HL-60/S4 treated with phorbol 12-myristate 13-acetate at 8.2 ng/mL for 4 days and 3 days (cell line): ENCODE measurements around the gene PEDS1.
"Not testable (repeated sequence)": the region's sequence is repeated elsewhere in the genome, so short reads cannot be mapped to it uniquely, and the experiment has no call there.

ENCODE experiments used
- in situ Hi-C: fragments of 300-500 bp; cut with MboI; formaldehyde crosslinking; loops from 2 replicates; pipeline ENCODE4 v1.15.0; 2022; ENCODE audit warnings: low sequenced_read_pairs

Gene PEDS1

GRCh38 chr20:50137702-50138101, 15.8 kb downstream of the PEDS1 start:
- in situ Hi-C loops, result not testable (repeated sequence)

GRCh38 chr20:50136822-50137599, 16.5 kb downstream of the PEDS1 start:
- in situ Hi-C loops, result no loop called here

GRCh38 chr20:50135157-50135556, 18.4 kb downstream of the PEDS1 start:
- in situ Hi-C loops, result not testable (repeated sequence)

- in situ Hi-C loops, result no loop called here
Observed at GRCh38 chr20:50133474-50134217, 19.9 kb downstream of the PEDS1 start.

- in situ Hi-C loops, result no loop called here
Observed at GRCh38 chr20:50133041-50133440, 20.5 kb downstream of the PEDS1 start.

GRCh38 chr20:50130995-50131394, 22.5 kb downstream of the PEDS1 start:
- in situ Hi-C loops, result no loop called here

GRCh38 chr20:50130356-50130723, 23.2 kb downstream of the PEDS1 start:
- in situ Hi-C loops, result no loop called here

GRCh38 chr20:50129662-50130355, 23.7 kb downstream of the PEDS1 start:
- in situ Hi-C loops, result no loop called here

GRCh38 chr20:50128520-50128905, 25.0 kb downstream of the PEDS1 start:
- in situ Hi-C loops, result no loop called here

GRCh38 chr20:50127587-50128519, 25.7 kb downstream of the PEDS1 start:
- in situ Hi-C loops, result no loop called here

- in situ Hi-C loops, result no loop called here
Observed at GRCh38 chr20:50126662-50127061, 26.9 kb downstream of the PEDS1 start.

GRCh38 chr20:50125279-50125678, 28.2 kb downstream of the PEDS1 start:
- in situ Hi-C loops, result no loop called here

GRCh38 chr20:50124496-50124895, 29.0 kb downstream of the PEDS1 start:
- in situ Hi-C loops, result no loop called here

- in situ Hi-C loops, result no loop called here
Observed at GRCh38 chr20:50123418-50123817, 30.1 kb downstream of the PEDS1 start.

GRCh38 chr20:50122763-50123162, 30.8 kb downstream of the PEDS1 start:
- in situ Hi-C loops, result no loop called here

- in situ Hi-C loops, result no loop called here
Observed at GRCh38 chr20:50121858-50122271, 31.7 kb downstream of the PEDS1 start.

GRCh38 chr20:50120935-50121693, 32.4 kb downstream of the PEDS1 start:
- in situ Hi-C loops, result no loop called here

- in situ Hi-C loops, result no loop called here
Observed at GRCh38 chr20:50118203-50118602, 35.3 kb downstream of the PEDS1 start.

GRCh38 chr20:50116368-50116999, 37.0 kb downstream of the PEDS1 start:
- in situ Hi-C loops, result no loop called here
